Esophagus mucosa (tissue), 1 donor: ENCODE results near the gene NFE2L1. TPM values are rescaled to one million over a fixed set of nuclear protein-coding genes. Genes with fewer than 3 reads are reported as not detected.
"Not testable (repeated sequence)": the region's sequence is repeated elsewhere in the genome, so short reads cannot be mapped to it uniquely, and the experiment has no call there.

Source experiments
- ATAC-seq: fragments of 200-7000 bp; cut with Tn5 transposase; one replicate; pipeline ENCODE4 v1.9.1; 2020
- total RNA-seq: library from RNA; stranded (reverse); gene quantifications from one replicate; pipeline ENCODE4 v1.2.4, GENCODE V29; 2023
- donor health status: DM: yes; HTN: yes; CAD: no.

NFE2L1 gene
- total RNA-seq, 1 donor from 2014 or later, result 90.4 TPM

DNA sequence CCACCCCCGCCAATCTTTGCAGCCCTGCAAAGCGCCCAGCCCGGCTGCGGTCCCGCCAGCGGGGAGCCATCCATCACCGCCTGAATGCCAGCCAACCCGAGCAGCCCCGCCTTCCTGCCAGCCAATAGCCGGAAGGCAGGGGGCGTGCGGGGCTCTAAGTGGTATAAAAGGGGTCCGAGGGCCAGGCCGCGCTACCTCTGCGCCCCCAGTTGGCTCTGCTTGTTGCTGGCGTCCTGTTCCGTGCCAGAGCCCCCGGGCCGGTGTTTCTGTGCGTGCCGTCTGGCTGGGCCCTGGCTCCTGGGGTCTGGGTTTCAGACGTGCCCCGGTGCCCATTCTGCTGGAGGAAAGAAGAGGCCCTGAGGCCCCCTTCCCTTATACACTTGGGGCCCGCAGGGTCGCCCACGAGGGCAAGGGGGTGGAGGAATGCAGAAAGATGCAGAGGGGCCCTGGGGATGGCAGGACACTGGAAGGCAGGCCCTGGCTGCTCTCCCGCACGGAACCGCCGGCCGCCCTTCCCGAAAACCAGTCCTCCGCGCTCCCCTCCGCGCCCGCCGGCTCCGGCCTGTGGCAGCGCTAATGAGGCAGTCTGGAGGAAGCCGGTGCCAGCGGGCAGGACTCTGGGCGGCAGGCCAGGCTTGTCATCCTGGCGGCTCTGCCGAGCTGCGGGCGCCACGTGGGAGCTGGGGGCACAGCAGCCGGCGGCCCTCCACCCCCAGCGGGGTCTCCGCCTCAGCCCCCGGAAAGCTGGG, 24.6 kb upstream of the NFE2L1 start:
- ATAC-seq, result peak; percentile 41

DNA sequence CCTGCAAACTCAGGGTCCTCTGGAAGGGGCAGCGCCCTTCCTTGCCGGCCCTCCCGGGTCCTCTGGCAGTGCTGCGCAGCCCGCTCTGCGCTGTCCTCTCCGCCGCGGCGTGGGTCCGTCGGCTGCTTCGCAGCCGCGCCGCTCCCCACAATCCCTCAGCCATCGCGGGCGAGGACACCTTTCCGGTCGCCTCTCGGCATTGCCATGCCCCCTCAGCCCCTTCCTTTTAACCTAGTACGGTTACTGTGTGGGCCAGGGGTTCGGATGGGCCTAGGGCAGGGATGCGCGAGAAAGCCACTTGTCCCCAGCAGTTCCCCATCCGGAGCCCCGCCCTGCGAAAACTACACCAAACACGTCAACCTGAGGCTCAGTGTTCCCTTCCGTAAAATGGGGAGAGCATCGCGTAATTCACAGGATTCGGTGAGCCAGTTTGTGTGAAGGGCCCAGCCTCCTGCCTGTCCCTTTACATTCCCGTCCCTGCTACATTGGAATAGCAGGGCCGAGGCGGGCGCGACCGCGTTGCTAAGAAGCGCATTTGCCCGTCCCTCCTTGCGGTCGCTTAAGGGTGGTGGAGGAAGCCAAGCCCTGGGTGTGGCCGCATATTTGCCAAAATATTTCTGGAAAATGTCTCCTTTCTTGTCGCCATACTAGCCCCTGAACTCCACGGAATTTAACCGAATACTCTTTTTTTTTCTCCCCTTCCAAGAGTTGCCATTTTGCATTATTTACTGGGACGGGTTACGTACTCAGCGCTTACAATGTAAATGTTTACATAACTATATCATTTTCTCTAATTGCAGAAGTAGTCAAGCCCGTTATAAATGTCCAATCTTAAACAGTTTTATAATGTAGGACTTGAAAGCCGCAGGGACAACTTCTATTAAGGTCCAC, 23.8 kb upstream of the NFE2L1 start:
- peak; percentile 18 for ATAC-seq

DNA sequence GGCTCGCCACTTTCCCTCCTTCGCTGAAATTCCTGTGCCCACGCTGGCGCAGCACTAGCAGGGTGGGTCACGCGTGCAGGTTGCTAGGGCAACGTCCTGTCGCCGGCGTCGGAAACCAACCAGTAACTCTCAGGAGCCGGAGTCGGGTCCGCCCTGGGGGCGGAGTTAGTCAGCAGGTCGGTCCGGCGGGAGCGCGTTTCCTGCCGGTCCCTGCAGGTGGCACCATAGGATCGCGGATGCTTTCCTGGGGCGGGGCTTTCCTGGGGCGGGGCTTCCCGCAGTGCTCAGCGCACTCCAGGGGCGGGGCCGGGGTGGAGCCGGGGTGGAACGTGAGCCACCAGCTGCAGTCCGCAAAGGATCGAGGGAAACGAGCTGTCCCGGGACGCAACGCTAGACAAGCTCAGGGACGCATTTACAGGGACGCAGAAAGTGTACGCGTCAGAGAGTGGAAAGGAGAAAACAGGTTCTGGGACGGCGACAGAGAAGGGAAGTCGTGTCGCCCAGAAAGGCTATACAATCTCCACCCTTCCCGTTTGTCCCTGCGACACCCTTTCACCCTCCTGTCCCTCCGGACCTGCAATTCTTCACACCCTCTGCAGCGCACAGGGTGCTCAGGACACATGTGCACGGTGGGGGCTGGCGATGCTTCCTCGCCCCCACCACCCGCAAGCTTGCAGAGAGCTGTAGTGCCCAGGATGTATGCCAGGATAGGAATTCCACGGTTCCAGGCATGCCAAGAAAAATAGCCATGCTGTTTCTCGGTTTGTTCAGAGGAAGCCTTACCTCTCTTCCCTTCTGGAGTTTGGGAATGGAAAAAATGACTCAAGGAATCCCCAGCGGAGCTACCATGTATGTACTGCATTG, 22.9 kb upstream of the NFE2L1 start:
- peak; percentile 89 for ATAC-seq

DNA sequence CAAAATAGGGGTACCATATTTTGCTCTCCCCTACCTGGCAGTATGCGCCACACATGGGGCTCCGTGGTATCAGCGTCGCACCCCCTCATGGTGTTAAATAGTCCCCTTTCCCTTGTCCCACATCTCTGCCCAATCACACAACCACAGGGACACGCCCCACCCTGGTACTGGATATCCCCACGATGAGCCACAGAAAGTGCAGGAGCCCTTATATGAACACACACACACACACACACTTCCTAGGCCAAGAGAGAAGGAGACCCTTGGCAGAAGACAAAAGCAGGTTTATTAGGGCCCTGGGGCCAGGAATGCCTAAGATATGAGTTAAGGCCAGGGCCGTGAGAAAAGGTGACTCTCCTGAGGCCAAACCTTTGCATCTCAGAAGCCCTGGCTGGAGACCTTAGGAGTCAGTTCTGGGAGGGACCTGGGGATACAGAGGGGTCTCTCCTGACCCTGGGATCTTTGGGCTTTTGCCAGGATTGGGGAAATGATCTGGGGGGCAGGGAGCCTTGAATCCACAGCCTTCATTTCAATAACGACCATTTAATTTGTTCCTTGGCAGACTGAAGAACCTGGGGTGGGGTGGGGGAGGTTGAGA, 22.2 kb upstream of the NFE2L1 start:
- peak; percentile 1 for ATAC-seq

DNA sequence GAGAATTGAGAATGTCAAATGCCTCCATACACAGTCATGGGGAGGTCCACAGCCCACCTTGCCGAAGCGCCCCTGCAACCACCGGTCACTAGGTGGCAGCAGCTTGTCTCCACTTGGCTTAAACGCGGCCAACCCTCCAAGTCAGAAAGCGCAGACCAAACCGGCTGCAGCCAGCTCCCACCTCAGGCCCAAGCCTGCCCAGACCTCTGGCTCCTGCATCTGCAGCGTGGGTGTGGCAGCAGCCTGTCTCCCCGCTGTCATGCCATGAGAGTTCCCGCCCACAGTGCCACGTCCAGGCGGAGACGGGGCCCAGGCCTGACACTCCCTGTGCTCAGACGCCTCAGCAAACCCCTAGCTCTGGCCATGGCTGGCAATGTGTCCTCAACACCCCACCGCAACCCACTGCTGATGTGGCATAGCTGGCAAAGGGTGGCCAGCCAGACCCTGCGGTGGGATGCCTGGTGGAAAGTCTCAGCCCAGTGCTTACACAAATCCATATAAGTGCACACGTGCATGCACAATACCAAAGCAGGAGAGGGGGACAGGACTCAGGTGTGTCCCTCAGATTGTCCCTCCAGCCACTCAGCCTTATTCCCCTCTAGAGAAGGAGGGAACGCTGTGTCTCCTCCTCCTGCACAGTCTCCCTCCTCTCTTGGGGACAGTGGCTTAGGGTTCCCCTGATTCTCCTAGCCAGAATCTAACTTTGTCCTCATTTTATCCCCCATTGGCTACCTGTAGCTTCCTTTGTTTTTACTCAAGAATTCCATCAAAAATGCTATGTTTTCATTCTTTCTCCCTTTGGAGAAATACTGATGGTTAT, 21.4 kb upstream of the NFE2L1 start:
- ATAC-seq, result peak; percentile 76

DNA sequence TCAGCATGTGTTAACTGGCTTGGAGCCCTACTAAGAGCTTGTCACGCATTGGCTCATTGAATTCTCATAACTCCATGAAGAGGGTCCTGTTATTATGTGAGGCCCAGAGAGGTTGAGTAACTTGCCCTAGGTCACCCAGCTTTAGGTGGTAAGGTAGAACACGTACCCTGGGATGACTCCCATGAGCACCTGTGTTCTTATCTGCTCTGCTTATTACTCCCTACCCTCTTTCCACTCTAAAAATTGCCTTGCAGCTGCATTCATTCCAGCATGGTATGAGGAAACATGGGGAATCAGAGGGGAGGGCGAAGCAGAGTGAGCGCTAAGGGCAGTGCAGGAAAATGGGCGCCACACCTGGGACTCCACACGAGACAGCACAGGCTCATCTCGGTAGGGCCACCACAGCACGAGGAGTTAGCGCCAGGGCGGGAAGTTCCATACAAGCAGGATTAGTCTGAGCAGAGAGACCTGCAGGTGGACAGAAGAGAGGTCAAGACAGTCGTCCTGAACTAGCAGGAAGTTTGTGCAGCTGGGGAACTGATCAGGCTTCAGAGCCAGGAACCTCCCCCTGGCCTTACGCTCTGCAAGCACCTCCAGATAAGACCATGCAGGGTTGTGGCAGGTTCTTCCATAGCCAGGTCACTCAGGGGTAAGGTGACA, 20.7 kb upstream of the NFE2L1 start:
- no peak for ATAC-seq

DNA sequence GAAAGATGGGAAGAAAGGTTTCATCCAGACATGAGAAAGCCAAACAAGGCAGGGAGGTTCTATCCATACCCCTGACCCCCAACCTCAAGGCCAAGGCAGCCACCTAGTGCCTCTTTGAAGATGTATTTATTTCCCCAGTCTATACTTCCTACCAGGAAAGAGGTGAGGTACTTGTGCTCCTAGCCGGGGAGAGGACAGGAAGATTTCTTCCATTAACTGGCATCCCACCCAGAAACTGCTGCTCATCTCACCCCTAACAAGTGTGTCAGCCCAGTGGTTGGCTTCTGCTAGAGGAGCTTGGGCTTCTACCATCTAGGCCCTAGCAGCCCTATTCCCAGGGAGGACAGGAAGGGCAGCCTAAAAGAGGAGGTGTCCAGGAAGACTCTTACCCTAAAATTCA, 19.4 kb upstream of the NFE2L1 start:
- no peak for ATAC-seq

DNA sequence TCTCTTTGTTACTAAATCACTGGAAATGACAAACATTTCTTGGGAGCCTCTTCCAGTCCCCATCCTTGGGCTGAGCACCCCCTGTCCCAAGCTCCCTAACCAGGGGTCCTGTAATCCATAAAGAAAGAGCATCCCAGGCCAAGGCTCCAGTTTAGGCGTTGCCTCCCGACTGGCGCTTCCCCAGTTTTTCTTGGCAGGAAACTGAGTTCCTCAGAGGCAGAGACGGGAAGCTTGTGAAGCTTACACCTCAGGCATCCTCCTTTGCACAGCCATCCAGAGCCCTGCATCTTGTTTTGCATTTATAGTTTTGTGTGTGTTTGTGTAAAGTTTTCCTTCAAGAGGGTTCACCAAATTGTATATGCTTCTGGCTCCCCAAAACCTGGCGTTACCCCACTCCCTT, 17.6 kb upstream of the NFE2L1 start:
- no peak for ATAC-seq

DNA sequence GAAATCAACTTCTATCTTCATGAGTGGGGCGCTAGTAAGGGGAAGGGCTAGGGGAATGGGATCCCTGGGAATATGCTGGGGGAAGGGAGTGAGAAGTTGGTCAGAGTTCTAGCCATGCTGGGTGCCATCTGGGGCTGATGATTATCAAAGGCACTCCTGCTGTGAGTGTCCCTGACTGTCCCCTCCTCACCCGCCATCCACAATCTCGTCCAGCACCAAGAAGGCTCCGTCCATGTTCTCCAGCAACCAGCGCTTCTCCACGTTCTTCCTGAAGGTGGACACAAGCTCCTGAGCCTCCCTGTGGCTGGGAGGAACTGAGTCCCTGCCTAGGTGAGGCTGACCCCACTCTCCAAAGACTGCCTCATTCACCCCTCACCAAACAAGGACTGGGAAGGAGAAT, 16.2 kb upstream of the NFE2L1 start:
- no peak for ATAC-seq

DNA sequence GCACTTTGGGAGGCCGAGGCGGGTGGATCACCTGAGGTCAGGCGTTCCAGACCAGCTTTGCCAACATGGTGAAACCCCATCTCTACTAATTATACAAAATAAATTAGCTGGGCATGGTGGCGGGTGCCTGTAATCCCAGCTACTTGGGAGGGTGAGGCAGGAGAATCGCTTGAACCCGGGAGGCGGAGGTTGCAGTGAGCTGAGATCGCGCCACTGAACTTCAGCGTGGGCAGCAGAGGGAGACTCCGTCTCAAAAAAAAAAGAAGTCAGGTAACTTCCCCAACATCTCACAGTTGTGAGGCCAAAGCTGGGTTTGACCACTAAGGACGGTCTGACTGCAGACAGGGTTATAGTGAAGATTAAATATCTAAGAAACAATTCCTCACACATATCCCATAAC, 13.4 kb upstream of the NFE2L1 start:
- ATAC-seq, result not testable (repeated sequence)

DNA sequence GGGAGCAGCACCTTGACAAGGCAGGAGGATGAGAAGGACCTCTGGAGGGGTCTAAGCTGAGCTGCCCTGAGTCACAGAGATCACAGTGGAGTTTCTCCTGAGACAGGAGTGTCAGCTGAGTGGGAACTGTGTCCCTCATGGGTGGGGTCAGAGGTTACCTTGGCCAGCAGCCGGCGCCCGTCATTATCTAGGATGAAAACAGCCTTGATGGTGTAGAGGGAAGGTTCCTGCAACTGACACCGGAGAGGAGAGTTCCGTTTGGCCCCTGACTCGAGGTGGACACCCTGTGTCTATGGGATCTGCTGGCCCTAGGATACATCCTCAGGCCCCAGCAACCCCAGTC, 11.5 kb upstream of the NFE2L1 start:
- ATAC-seq, result no peak

DNA sequence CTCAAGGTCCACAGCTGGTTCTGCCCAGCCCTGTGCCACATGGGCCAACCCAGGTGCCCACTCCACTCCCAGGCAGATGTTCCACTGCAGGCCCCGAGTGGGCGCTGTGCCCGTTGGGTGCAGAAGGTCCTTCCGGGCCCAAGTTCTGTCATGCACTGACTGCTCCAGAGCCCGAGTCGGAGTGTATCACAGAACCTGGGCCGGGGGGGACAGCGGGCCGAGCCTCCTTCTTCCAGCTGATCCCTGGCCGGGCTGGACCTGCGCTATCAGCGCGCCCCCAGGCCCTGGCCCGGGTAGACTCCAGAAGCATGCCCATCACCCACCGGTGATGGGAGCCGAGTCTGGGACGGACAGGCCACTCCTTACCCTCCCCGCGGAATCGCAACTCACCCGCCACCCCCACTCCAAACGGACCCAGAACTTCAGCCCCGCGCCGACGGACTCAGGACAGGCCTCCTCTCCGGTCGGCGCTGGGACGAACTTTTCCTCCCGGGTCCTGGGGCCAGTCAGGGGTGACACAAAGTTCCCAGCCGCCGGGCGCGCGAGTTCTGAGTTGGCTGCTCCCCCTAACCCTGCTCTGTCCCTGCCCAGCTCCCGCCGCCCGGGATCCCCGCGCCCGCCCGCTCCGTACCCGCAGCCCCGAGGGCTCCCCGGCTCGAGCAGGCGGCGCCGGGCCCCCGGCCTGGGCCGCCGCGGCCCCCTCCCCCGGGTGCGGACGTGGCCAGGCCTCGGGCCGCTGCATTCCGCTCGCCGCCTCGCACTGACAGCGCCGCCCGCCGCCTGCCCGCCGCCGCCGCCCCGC, 10.9 kb upstream of the NFE2L1 start, which contains the start of gene COPZ2:
COPZ2 (minus strand) TSS at position 762 of the 802 bp plus-strand sequence; CDS start at position 742, 20 bp downstream.
- ATAC-seq, result peak; percentile 83

DNA sequence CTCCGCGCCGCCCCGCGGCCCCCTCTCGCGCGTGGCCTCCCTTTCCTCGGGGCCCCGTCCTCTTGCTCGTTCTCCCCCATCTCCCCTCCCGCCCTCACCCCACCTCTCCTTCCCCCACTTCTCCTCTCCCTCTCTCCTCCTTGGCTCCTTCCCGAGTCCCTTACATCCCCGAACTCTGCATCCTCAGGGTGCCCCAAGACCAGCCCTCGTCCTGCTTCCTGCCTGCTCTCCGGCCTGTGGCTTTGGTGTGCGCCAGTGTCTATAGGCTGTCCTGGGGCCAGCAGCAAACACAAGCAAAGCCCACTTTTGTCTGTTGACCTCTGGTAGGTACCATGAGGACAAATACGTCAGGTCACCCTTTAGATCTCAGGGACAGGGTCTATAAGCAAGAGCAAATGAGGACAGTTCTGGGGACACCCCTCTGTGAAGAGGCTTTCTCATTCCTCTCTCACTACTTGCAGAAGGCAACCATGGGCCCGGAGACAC, 10.3 kb upstream of the NFE2L1 start:
- ATAC-seq, result no peak

DNA sequence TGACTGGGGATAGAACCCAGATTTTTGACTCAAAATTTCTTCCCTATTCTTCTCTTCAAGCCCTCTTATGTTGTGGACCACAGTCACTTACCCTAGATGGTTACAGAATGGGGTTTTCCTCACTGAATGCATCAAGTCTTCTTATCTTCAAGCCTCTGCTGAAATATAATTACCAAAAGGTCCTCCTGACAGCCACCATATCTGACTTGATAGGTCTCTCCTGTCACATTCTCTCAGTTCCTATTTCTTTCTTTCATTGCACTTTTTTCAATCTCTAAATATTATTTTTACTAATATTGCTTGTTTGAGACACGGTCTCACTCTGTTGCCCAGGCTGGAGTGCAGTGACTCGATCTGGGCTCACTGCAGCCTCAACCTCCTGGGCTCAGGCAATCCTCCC, 9.5 kb upstream of the NFE2L1 start:
- no peak for ATAC-seq

DNA sequence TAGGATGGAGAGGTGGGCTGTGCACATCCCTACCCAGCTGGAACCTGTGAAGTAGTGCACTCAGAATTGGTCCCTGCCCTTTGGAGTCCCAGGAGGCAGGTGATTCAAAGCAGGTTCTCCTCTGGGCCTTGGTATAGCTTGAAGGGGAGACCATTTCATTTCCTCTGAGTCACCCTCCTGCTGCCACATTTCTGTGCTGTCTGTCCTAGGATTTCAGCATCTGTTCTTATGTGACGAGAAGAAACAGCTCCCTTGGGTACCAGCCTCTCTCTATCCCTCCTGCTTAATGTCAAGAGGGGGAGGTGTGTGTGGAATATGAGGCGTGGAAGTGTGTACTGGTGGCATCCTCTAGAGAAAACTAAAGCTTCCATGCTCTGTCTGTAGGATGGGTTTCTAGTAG, 5.0 kb upstream of the NFE2L1 start:
- no peak for ATAC-seq

DNA sequence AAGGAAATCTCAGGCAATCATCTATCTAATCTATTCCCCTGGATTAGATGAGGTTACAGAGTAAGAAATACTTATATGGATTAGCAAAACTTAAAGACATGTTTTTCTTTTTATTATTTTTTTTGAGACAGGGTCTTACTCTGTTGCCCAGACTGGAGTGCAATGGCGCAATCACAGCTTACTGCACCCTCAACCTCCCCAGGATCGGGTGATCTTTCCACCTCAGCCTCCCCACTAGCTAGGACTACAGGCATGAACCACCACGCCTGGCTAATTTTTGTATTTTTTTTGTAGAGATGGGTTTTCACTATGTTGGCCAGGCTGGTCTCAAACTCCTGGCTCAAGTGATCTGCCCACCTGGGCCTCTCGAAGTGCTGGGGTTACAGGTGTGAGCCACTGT, 3.3 kb upstream of the NFE2L1 start:
- ATAC-seq, result no peak

DNA sequence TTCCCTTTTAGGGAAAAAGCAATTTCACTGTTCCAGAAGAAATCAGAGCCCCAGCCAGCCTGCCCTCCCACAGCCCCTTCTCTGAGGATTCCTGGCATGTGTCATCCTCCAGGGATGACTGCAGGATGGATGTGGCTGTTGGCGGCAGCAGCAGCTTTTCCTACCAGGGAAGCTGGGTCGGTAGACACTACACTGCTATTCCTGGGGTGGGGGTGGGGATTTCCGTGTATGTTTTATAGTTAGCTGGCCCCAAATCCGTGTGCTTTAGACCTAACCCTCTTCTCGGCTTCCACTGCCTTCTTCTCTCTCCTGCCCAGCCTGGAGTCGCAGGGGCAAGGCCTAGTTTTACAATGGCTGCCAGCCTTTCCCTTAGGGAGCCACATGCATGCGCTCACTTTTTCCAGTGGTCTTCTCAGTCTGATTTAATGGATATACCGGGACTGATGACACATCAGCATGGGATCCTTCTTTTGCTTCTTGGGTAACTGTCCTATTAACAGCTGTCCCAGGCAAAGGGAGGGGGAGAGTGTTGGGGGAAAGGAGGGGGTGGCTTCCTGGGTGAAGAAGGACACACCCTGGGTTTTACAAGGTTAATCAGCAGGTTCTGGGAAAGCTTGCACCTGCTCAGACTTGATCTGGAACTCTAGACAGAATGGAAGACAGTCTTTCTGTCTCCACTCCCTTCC, 2.7 kb upstream of the NFE2L1 start:
- peak; percentile 46 for ATAC-seq

DNA sequence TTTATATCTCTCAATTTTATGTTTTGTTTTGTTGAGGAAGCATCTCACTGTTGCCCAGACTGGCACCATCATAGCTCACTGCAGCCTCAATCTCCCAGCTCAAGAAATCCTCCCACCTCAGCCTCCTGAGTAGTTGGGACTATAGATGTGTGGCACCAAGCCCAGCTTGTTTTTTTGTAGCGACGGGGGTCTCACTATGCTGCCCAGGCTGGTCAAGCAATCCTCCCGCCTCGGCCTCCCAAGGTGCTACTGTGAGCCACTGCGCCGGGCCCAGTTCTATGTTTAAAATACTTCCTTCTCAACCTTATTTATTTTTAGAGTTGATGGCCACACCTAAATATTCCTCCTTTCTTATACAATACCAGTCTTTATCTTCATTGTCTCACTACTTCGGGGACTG, 1.9 kb upstream of the NFE2L1 start:
- ATAC-seq, result no peak

DNA sequence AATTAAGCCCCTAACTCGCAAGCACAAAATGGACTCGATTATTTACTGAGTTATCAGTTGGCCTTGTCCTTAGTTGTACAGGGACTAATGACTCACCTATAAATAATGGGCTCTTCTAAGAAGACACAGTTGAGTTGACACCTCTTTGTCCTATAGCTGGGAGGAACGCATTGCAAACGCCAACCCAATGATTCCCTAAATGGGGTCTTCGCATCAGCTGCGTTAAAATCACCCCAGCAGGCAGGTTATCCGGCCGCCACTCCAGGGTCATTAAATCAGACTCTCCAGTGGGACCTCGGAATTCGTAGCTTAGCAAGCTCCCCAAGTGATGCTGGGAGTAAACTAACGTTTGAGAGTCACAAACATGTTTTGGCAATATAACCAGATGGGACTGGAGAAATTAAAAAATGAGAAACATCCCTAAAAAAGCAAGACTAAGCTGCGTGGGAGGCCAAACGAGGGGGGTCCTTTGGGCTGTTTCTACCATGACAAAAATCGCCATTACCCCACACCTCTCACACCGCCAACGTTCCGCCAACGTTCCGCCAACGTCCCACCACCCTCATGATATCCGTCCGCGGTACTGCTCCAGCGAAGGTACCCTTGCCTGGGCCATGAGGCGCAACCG, 932 bp upstream of the NFE2L1 start:
- ATAC-seq, result no peak
